ENCODE measurements around the gene N4BP2L2. TPM values are rescaled to one million over a fixed set of nuclear protein-coding genes. Genes with fewer than 3 reads are reported as not detected.
A peak's percentile ranks its signal among the peaks of the same experiment; 100 is the strongest.

Gene N4BP2L2
- total and polyA plus RNA-seq, 2 of the 13 experiments (the other 11 are each of a cell fraction or from before 2014, with no cell fraction given) = 58.9 to 81.2 TPM

DNA sequence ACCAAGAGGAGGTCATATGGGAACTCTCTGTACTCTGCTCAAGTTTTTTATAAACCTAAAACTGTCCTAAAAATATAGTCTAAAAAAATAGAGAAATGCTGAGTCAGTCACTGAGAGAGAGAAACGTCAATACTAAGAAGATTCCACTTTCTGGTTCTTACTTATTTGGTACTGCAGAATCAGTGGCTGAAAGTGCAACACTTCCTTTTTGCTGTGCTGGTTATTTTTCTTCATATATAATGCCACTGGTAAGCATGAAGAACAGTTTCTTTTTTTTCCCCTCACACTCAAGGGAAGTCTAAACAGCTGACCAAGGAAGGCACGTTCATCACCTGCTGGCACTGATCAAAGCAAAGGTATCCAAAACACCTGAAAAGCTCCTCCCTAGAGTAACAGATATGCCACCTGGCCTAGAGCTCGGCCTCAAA, 66.4 kb downstream of the N4BP2L2 start:
- FAIRE-seq (no peak), ATAC-seq (no peak), DNase-seq (ENCODE audit: low spot score) (no peak)
- H3K4me3 ChIP-seq (replicated peaks in 1 of 3; ENCODE audit: insufficient read depth in 1 of 3, low read depth in 2 of 3, low read length in 3 of 3) = no peak overlapping the region
- ChIA-PET CTCF (ENCODE audit: low intra/inter-chr PET ratio, low total read pairs) (no interaction called here), POLR2A (no interaction called here)
- H3K27ac ChIP-seq (ENCODE audit: extremely low read length, insufficient read depth, low read length) = no peak overlapping the region
- intact Hi-C loops (cut with micrococcal nuclease; ENCODE audit: unreplicated experiment) (no loop called here), in situ Hi-C loops (cut with HindIII; ENCODE audit: extremely low pct_ligation_motif_present, low pct_unique_long_range_greater_than_20kb) (no loop called here)
- H3K4me1 ChIP-seq (ENCODE audit: insufficient read depth, low read length) = no peaks in the 10 kb centered on the region
- no peak overlapping the region for H2AFZ ChIP-seq (ENCODE audit: low read length)
- no peak overlapping the region for H3K9ac ChIP-seq (ENCODE audit: insufficient read depth, low read depth, low read length)
- no peaks in the 10 kb centered on the region for H4K20me1 ChIP-seq (ENCODE audit: insufficient read depth, low read length)
- no peaks in the 10 kb centered on the region for H3K27me3 ChIP-seq (ENCODE audit: control insufficient read depth in 1 of 2, insufficient read depth in 2 of 2, low read length in 2 of 2)
- H3K4me2 ChIP-seq (ENCODE audit: low read depth, low read length) = no peak overlapping the region
- H3K36me3 ChIP-seq (replicated peaks in 1 of 2; ENCODE audit: control insufficient read depth in 1 of 2, insufficient read depth in 2 of 2, low read length in 2 of 2) = no peaks in the 10 kb centered on the region
- no peaks in the 10 kb centered on the region for H3K79me2 ChIP-seq (ENCODE audit: insufficient read depth, low read length)
- TF ChIP-seq ZNF10 (CRISPR knock-in tag; IDR thresholded peaks at IDR 0.05; ENCODE audit: borderline replicate concordance, low read depth) = no peak
- TF ChIP-seq MAFK (conservative IDR thresholded peaks at IDR 0.05 in 1 of 2, IDR thresholded peaks at IDR 0.05 in 1 of 2; ENCODE audit: low read length in 2 of 2) = peak; percentile 72 to 82
- TF ChIP-seq, protein P1, sequence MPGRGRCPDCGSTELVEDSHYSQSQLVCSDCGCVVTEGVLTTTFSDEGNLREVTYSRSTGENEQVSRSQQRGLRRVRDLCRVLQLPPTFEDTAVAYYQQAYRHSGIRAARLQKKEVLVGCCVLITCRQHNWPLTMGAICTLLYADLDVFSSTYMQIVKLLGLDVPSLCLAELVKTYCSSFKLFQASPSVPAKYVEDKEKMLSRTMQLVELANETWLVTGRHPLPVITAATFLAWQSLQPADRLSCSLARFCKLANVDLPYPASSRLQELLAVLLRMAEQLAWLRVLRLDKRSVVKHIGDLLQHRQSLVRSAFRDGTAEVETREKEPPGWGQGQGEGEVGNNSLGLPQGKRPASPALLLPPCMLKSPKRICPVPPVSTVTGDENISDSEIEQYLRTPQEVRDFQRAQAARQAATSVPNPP (CRISPR knock-in tag; IDR thresholded peaks at IDR 0.05) = no peak
- no peak for TF ChIP-seq MIER2 (CRISPR knock-in tag; IDR thresholded peaks at IDR 0.05)
- peak; percentile 70 for TF ChIP-seq MAFF (IDR thresholded peaks at IDR 0.05; ENCODE audit: low read depth, low read length)
- WGBS (ENCODE audit: low lambda C conversion rate) = 93% methylated on average over 3 of the region's 3 CpGs
- no TSS peak for BruUV-seq (replicated peaks)
- H3K9me3 ChIP-seq (ENCODE audit: low read length) = no peaks in the 10 kb centered on the region

GRCh38 chr13:32471187-32471922, 67.2 kb downstream of the N4BP2L2 start:
- WGBS (ENCODE audit: low lambda C conversion rate) = 76% methylated on average over 10 of the region's 12 CpGs
- Histone ChIP-seq H3K79me2 (ENCODE audit: insufficient read depth, low read length) (no peaks in the 10 kb centered on the region), H3K27ac (ENCODE audit: extremely low read length, insufficient read depth, low read length) (no peak overlapping the region), H3K4me3 (replicated peaks in 1 of 3; ENCODE audit: insufficient read depth in 1 of 3, low read depth in 2 of 3, low read length in 3 of 3) (no peak overlapping the region), H3K9me3 (ENCODE audit: low read length) (no peaks in the 10 kb centered on the region), H3K4me2 (ENCODE audit: low read depth, low read length) (no peak overlapping the region), H3K27me3 (ENCODE audit: control insufficient read depth in 1 of 2, insufficient read depth in 2 of 2, low read length in 2 of 2) (no peaks in the 10 kb centered on the region), H3K4me1 (ENCODE audit: insufficient read depth, low read length) (no peaks in the 10 kb centered on the region), H3K9ac (ENCODE audit: insufficient read depth, low read depth, low read length) (no peak overlapping the region), H4K20me1 (ENCODE audit: insufficient read depth, low read length) (no peaks in the 10 kb centered on the region), H2AFZ (ENCODE audit: low read length) (no peak overlapping the region), H3K36me3 (replicated peaks in 1 of 2; ENCODE audit: control insufficient read depth in 1 of 2, insufficient read depth in 2 of 2, low read length in 2 of 2) (no peaks in the 10 kb centered on the region)
- DNase-seq (ENCODE audit: low spot score) = no peak
- no peak for ATAC-seq
- ChIA-PET CTCF (ENCODE audit: low intra/inter-chr PET ratio, low total read pairs) (no interaction called here), POLR2A (no interaction called here)
- FAIRE-seq = no peak
- in situ Hi-C loops (cut with HindIII; ENCODE audit: extremely low pct_ligation_motif_present, low pct_unique_long_range_greater_than_20kb) (no loop called here), intact Hi-C loops (cut with micrococcal nuclease; ENCODE audit: unreplicated experiment) (no loop called here)
- no TSS peak for BruUV-seq (replicated peaks)
- TF ChIP-seq, protein P2, sequence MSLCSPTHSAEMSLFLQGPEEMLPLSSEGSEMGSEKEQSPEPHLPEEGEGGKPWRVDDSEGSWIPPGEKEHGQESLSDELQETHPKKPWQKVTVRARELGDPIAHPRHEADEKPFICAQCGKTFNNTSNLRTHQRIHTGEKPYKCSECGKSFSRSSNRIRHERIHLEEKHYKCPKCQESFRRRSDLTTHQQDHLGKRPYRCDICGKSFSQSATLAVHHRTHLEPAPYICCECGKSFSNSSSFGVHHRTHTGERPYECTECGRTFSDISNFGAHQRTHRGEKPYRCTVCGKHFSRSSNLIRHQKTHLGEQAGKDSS (CRISPR knock-in tag; IDR thresholded peaks at IDR 0.05; ENCODE audit: borderline replicate concordance, low read depth) = no peak
- TF ChIP-seq GFI1 (CRISPR knock-in tag; IDR thresholded peaks at IDR 0.05; ENCODE audit: borderline replicate concordance) (no peak), FOXP4 (CRISPR knock-in tag; IDR thresholded peaks at IDR 0.05) (no peak), ZNF292 (CRISPR knock-in tag; IDR thresholded peaks at IDR 0.05; ENCODE audit: borderline replicate concordance, low read depth) (no peak), TARDBP (CRISPR knock-in tag; IDR thresholded peaks at IDR 0.05) (no peak), NR2F6 (IDR thresholded peaks at IDR 0.05) (no peak), NR2F6 (CRISPR knock-in tag; IDR thresholded peaks at IDR 0.05) (no peak)
